HG02623 (cell line): ENCODE data around the gene SLC16A10.
"Not testable (repeated sequence)": the region's sequence is repeated elsewhere in the genome, so short reads cannot be mapped to it uniquely, and the experiment has no call there.

Experiments
- ATAC-seq: cut with Tn5 transposase; IDR thresholded peaks from one replicate; pipeline ENCODE4 v1.9.1; 2021; ENCODE audit warnings: moderate library complexity; ENCODE audit not compliant: unreplicated experiment

SLC16A10 gene

DNA sequence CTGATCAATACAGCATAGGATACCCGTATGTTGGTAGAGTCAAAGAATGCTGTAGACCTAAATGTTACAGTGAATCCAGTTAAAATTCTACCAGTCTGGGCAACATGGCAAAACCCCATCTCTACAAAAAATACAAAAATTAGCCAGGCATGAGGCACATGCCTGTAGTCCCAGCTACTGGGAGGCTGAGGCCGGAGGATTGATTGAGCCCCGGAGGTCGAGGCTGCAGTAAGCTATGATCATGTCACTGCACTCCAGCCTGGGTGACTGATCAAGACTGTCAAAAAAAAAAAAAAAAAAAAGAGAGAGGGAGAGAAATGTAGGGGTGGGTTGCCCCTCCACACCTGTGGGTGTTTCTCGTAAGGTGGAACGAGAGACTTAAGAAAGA, 167.5 kb downstream of the SLC16A10 start:
- ATAC-seq = no peak

DNA sequence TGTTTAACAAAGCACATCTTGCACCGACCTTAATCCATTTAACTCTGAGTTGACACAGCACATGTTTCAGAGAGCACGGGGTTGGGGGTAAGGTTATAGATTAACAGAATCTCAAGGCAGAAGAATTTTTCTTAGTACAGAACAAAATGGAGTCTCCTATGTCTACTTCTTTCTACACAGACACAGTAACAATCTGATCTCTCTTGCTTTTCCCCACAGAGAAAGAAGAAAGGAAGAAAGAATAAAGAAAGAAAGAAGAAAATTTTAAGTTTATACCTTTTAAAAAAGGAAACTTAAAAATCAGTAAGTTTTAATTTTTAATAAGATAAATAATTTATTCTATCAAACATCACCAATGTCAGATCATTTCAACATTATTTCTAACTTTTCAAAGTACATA, 168.5 kb downstream of the SLC16A10 start:
- not testable (repeated sequence) for ATAC-seq

DNA sequence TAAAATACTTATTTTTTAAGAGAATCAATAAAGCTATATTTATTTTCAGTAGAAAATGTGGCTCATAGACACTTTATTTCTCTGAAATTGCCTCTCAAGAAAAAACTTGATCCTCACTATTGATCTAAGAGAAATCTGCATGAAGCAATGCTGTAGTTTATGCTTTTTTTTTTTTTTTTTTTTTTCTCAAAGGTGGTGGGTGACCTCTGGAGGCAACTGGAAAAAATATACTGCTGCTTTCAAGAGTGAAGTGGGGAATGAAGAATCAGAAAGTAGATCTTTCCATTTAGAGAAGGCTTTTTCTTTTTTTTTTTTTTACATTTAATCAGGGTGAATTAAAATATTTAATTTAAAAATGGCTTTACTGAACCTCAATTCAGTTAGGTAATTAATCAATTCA, 169.3 kb downstream of the SLC16A10 start:
- no peak for ATAC-seq

DNA sequence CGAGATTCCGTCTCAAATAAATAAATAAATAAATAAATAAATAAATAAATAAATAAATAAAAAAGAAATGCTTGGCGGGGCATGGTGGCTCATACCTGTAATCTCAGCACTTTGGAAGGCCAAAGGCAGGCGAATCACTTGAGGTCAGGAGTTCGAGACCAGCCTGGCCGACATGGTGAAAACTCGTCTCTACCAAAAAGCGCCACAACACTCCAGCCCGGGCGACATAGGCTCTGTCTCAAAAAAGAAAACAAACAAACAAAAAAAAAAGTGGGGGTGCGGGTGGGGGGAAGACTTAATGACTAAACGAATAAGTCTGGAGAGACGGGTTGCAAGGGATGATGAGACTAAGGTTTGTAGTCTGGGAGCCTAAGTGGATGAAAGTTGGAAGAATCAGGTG, 170.7 kb downstream of the SLC16A10 start:
- no peak for ATAC-seq

DNA sequence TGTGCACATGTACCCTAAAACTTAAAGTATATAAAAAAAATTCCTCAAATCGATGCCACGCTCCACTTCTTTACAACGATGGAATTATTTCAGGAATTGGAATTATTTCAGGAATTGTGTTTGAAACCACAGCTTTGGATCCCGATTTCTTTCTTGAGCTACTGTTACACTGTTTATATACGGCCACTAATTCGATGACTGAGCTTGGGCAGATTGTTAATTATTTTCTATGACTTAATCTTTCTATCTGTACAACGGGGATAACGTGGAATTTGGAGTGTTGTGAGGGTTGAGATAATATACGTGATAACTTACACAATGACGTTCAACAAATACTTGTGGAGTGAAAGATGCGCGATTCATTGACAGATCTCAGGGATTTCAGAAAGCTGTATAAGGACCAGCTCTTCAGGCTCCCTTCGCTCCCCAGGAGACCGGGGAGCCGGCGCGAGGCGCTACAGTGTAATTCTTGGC, 171.3 kb downstream of the SLC16A10 start:
- no peak for ATAC-seq

DNA sequence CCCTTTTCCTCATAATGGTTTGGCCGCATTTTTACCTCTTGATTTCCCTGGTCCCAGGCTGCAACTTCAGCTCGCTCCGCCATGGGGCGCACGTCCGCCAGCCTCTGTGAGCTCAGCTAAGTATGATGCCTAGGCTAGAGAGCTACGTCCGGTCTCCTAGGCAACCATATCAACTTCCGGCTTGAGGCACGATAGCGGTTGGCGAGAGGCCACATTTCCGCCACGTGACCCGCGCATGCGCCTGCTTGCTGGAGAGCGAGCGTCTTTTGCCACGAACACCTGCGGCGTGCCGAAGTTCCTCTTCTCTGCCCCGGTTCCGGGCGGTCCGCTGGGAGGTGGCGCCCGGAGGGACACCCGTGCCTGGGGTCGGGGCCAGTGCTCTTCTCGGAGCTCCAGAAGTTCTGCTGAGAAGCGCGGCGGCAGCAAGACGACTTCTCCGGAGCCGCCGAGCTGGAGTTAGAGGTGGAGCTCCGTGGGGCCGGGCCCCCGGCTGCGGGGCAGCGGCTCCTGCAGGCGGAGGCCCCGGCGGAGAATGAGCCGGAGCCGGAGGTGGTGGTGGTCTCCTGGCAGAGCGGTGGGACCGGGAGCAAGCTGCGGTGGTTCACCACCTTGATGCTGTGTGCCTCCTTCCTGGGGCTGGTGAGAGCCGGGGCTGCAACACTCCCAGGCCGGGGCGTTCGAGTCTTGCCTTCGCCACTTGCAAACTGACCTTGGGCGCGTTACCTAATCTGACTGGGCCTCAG, 172.0 kb downstream of the SLC16A10 start:
- ATAC-seq = peak; percentile 98

DNA sequence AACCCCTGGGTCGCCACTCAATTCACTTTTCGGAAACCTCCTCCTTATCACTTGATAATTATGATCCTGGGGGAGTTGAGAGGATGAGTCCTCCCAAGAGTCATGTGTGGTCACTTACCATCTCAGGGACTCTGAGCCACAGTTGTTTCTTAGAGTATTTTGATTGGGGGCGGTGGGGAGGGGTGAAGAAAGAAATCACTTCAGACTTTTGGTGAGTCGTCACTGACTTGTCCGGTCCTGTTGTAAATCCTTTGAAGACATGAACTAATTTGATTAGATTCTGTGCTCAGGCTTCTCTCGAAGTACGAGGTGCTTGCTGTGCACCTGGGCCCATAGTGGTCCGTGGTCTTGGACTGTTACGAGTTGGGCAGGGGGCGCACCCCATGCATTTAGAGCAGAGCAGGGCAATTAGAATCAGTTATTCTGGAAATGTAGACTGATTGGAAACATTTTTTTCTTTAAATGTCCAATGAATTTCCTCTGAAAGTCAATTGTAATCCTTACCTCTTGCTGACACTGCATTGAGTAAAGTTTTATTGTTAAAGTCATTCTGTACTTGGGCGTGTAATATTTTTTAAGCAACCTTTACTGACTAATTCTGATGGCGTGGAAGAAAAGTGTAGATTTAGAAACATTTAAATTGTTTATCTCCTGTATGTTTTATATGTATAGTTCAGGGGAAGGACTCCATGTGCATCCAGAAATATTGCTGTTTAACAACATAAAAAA, 173.4 kb downstream of the SLC16A10 start:
- no peak for ATAC-seq

DNA sequence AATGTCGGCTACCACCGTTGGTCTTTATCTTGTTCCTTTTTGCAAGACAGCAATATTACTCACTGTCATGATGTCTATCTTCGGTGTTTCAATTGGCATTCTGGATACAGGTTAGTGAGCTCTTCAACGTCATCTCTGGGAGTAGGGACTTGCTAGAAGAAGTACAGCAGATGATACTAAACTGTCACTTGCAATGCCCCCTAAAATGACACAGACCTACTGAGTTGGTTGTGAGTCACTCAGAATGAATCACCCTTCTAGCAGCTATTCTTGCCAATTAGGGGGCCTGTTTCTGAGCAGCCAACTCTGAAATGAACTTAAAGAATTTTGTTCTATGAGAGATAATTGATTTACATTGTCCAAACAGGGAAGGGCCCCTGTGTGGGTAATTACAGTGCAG, 176.5 kb downstream of the SLC16A10 start:
- no peak for ATAC-seq

DNA sequence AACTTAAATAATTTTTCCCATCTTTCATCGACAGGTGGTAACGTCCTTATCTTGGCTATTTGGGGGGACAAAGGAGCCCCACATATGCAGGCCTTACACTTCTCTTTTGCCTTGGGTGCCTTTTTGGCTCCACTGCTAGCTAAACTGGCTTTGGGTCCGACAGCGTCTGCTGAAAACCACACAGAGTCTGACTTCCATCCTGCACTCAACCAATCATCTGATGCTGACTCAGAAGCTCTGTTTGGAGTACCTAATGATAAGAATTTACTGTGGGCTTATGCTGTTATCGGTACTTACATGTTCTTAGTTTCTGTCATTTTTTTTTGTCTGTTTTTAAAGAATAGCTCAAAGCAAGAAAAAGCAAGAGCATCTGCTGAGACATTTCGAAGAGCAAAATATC, 178.5 kb downstream of the SLC16A10 start:
- no peak for ATAC-seq

DNA sequence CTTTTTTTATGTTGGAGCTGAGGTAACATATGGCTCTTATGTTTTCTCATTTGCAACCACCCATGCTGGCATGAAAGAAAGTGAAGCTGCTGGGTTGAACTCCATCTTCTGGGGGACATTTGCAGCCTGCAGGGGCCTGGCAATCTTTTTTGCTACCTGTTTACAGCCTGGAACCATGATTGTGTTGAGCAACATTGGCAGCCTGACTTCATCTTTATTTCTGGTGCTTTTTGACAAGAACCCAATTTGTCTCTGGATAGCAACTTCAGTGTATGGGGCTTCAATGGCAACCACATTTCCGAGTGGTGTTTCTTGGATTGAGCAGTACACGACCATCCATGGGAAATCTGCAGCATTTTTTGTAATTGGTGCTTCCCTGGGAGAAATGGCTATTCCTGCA, 179.0 kb downstream of the SLC16A10 start:
- ATAC-seq = no peak

DNA sequence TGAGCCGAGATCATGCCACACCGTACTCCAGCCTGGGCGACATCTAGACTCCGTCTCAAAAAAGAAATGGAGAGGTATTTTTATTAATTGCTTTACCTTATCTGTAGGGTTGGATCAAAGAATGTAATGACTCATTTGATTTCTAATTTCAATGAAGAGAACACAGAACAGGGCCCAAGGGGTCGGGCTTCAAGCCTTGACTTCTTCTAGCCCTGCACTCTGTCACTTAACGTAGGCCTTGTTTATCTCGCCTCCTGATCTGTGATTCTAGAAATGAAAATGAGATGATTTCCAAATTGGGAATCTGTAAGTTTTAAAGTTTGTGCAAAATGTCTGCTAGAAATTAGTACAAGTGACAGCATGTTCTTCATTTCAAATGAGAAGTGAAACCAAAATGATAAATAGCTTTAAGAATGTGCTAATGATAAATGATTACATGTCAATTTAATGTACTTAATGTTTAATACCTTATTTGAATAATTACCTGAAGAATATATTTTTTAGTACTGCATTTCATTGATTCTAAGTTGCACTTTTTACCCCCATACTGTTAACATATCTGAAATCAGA, 180.5 kb downstream of the SLC16A10 start:
- no peak for ATAC-seq

DNA sequence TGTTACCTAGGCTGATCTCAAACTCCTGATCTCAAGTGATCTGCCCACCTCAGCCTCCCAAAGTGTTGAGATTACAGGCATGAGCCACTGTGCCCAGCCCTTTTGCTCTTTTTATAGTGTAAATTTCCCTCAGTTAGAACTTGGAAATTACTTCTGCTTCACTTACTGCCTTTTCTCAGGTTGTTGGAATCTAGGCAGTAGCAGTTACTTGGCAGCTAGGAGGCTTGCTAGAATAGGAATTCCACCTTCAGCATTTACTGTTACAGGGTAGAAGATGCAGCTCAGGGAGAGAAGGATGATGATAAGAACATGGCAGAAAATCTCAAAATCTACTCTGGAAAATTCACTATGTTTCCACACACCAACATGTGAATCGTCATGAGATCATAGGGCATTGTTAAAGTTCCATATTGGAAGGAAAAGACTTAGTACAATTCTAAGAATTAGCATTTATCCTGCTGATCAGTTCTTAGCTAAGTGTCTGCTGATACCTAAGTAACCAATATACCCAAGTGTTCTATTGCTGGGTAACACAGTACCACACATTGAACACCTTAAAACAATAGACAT, 182.2 kb downstream of the SLC16A10 start:
- no peak for ATAC-seq

DNA sequence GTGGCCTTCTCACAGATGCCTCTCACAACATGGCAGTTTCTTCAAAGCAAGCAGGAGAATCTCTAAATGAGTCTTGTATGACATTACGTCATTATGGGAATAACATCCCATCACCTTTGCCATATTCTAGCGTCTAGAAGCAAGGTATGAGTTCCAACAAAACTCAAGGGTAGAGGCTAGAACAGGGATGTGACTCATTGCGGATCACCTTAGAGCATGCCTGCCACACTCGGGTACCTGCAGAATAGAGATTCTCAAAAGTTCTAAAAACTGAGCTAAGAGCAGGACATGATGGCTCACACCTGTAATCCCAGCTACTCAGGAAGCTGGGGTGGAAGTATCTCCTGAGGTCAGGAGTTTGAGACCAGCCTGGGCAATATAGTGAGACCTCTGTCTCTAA, 182.8 kb downstream of the SLC16A10 start:
- no peak for ATAC-seq

DNA sequence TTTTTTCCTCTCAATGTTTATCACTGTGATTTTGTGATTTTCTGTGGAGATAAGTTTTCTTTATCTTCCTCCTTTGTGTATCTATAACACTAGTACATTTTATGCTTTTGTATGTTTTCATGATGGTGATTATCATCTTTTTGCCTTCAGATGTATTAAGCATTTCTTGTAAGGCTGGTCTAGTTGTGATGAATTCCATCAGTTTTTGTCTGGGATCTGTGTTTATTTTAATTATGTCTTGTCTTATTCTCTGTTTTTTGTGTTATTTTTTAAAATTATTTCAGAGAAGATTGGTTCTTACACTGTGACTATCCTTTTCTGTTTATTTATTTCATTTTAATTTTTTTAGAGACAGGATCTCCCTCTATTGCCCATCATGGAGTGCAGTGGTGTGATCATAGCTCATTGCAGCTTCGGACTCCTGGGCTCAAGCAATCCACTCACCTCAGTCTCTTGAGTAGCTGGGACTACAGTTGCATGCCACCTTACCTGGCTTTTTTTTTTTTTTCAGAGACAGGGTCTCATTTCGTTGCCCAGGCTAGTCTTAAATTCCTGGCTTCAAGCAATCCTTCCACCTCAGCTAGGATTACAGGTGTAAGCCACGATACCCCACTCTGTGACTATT, 187.4 kb downstream of the SLC16A10 start:
- ATAC-seq = no peak

DNA sequence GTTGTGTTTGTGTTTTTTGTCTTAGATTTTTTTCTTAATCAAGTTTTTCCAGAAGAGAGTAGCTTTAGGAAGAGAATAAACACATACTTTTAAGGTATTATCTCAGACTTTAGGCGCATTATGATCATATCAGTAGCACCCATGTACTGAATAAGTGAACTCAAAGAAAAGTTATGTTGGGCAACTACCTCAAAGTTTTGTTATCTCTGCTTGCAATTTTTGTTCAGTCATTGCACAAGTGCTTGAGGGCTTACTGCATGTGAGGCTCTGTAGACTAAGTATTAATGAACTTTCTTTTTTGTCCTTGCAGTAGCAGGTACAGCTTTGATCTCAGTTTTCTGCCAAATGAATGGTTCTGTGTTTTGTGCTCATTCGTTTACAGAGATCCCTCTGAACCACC, 189.0 kb downstream of the SLC16A10 start:
- no peak for ATAC-seq

DNA sequence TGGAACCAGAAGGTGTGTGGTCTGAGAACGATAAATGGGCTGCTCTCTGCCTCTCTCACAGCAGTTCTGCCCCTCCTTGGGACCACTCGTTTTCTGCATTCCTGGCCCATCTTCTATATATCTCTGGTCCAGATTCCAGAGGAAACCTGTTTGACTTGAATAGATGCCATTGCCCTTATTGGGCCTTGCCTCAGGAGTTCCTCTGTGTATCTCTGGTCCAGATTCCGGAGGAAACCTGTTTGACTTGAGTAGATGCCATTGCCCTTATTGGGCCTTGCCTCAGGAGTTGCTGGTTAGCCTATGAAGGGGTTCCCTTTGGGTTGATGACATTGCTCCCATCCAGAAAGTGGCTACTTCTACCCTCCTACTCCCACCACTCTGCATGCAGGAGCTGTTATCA, 189.4 kb downstream of the SLC16A10 start:
- no peak for ATAC-seq

DNA sequence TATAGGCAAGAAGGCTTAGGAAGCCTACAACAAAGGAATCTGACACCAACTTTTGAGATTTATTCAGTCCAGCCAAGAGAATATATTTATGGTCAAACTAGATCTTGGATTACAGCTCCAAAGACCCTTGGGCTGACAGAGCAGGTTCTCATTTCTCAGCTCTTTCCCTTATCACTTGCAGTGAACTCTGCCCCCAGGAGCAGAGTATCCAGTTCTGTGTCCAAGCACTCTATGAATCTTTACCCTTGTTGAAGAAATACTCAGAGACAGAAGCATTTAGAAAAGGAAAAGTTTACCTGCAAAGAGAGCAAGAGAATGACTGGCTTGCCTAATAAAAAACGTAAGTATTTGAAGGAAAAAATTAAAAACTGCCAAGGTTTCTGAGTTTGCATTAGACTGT, 190.5 kb downstream of the SLC16A10 start:
- ATAC-seq = no peak

DNA sequence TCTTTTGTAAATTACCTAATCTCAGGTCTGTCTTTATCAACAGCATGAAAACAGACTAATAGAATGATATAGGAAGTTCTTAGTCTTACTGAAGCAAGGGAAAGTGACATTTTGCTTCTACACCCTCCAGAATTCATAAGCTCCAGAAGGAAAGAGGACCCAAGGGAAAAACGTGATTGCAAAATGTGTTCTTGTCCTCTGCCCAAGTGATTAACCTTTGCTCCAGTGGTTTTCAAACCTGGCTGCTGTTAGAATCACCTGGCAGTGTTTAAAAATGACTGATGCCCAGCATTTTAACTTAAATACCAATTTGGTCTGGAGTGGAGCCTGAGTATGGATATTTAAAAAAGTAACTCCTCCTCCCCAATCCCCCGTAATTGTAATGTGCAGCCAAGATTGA, 191.4 kb downstream of the SLC16A10 start:
- ATAC-seq = no peak

DNA sequence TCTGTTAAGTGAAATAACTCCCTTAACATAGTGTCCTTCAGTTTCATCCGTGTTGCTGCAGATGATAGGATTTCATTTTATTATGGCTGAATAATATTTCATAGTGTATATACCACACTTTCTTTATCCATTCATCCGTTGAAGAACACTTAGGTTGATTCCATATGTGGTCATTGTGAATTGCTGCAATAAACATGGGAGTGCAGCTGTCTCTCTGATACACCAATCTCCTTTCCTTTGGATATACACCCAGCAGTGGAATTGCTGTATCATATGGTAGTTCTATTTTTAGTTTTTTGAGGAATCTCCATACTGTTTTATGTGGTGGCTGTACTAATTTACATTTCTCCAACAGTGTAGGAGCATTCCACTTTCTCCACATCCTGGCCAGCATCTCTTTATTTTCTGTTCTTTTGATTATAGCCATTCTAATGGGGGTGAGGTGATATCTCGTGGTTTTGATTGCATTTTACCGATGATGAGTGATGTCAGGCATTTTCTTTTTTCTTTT, 193.2 kb downstream of the SLC16A10 start:
- ATAC-seq = no peak
